ENCODE data around the gene GSTM3.
A peak's percentile ranks its signal among the peaks of the same experiment; 100 is the strongest.

Gene GSTM3

GRCh38 chr1:109782927-109783326 lies 42.1 kb upstream of the GSTM3 start:
- no peak overlapping the region for H3K4me3 ChIP-seq (ENCODE audit: control insufficient read depth, low read depth, low read length)
- DNase-seq (ENCODE audit: low read depth): no peak
- no peak for TF ChIP-seq CTCF (IDR thresholded peaks at IDR 0.05; ENCODE audit: control insufficient read depth, insufficient read depth, low read depth, low read length, missing control alignments)

GRCh38 chr1:109782514-109782913 lies 41.7 kb upstream of the GSTM3 start:
- TF ChIP-seq CTCF (IDR thresholded peaks at IDR 0.05; ENCODE audit: control insufficient read depth, insufficient read depth, low read depth, low read length, missing control alignments): no peak
- peak; percentile 56 for DNase-seq (ENCODE audit: low read depth)
- H3K4me3 ChIP-seq (ENCODE audit: control insufficient read depth, low read depth, low read length): no peak overlapping the region

- no peak for TF ChIP-seq CTCF (IDR thresholded peaks at IDR 0.05; ENCODE audit: control insufficient read depth, insufficient read depth, low read depth, low read length, missing control alignments)
- no peak overlapping the region for H3K4me3 ChIP-seq (ENCODE audit: control insufficient read depth, low read depth, low read length)
- DNase-seq (ENCODE audit: low read depth): no peak
Measured at GRCh38 chr1:109781806-109782205, 41.0 kb upstream of the GSTM3 start.

- no peak overlapping the region for H3K4me3 ChIP-seq (ENCODE audit: control insufficient read depth, low read depth, low read length)
- no peak for DNase-seq (ENCODE audit: low read depth)
- TF ChIP-seq CTCF (IDR thresholded peaks at IDR 0.05; ENCODE audit: control insufficient read depth, insufficient read depth, low read depth, low read length, missing control alignments): no peak
Measured at GRCh38 chr1:109780982-109781381, 40.1 kb upstream of the GSTM3 start.

GRCh38 chr1:109777980-109778625 lies 37.3 kb upstream of the GSTM3 start:
- no peak for TF ChIP-seq CTCF (IDR thresholded peaks at IDR 0.05; ENCODE audit: control insufficient read depth, insufficient read depth, low read depth, low read length, missing control alignments)
- no peak overlapping the region for H3K4me3 ChIP-seq (ENCODE audit: control insufficient read depth, low read depth, low read length)
- no peak for DNase-seq (ENCODE audit: low read depth)

GRCh38 chr1:109777436-109777835 lies 36.6 kb upstream of the GSTM3 start:
- H3K4me3 ChIP-seq (ENCODE audit: control insufficient read depth, low read depth, low read length): no peak overlapping the region
- TF ChIP-seq CTCF (IDR thresholded peaks at IDR 0.05; ENCODE audit: control insufficient read depth, insufficient read depth, low read depth, low read length, missing control alignments): no peak
- no peak for DNase-seq (ENCODE audit: low read depth)
